Caco-2 (cell line): Measurements from ENCODE around the gene ANKLE1. TPM values are rescaled to one million over a fixed set of nuclear protein-coding genes. Genes with fewer than 3 reads are reported as not detected.

Experiments used
- BruUV-seq: library from RNA; stranded (reverse); fragments of 400-500 nt; replicated peaks from 2 replicates; lab custom pipeline; 2021; lab: Mats Ljungman, UMichigan
- CTCF ChIA-PET: fragments of 300-600 bp; sonication (Branson Sonifier 250); formaldehyde crosslinking; loops from one replicate; lab custom pipeline; 2022; ENCODE audit warnings: antibody characterized with exemption; lab: Charles Lee
- POLR2A ChIA-PET: fragments of 300-600 bp; sonication (Branson Sonifier 250); formaldehyde crosslinking; loops from one replicate; lab custom pipeline; 2022; ENCODE audit warnings: antibody characterized with exemption; lab: Charles Lee
- DNase-seq, 2 experiments: peaks; one replicate each; pipeline versions ENCODE4 v3.0.0 to v3.0.0-alpha.2; 2020 to 2022
- H3K27me3 ChIP-seq: replicated peaks from 2 replicates; pipeline ENCODE4 v1.6.0; 2011; ENCODE audit warnings: low read length; ENCODE audit not compliant: control insufficient read depth, insufficient read depth
- H3K36me3 ChIP-seq: 2 replicates; pipeline ENCODE4 v1.5.1; 2011; ENCODE audit warnings: low read length; ENCODE audit not compliant: control insufficient read depth, insufficient read depth
- H3K4me1 ChIP-seq: fragments of 250-450 bp; sonication (Bioruptor Pico); 2 replicates; pipeline ENCODE4 v1.5.1; 2020; ENCODE audit warnings: mild to moderate bottlenecking
- H3K4me3 ChIP-seq: 2 replicates; pipeline ENCODE4 v1.5.1; 2011; ENCODE audit warnings: low read depth, mild to moderate bottlenecking, control low read depth, low read length
- H3K9me3 ChIP-seq: fragments of 250-450 bp; sonication (Bioruptor Pico); 2 replicates; pipeline ENCODE4 v1.5.1; 2020; ENCODE audit warnings: mild to moderate bottlenecking, moderate library complexity
- H3K27ac Mint-ChIP-seq: one replicate; pipeline ENCODE4 v1.8.0; 2022; ENCODE audit warnings: mixed read lengths; ENCODE audit not compliant: unreplicated experiment
- H3K27me3 Mint-ChIP-seq: one replicate; pipeline ENCODE4 v1.8.0; 2022; ENCODE audit warnings: mixed read lengths; ENCODE audit not compliant: insufficient read depth, unreplicated experiment
- H3K36me3 Mint-ChIP-seq: one replicate; pipeline ENCODE4 v1.8.0; 2022; ENCODE audit warnings: mild to moderate bottlenecking, mixed read lengths; ENCODE audit not compliant: insufficient read depth, unreplicated experiment
- H3K4me1 Mint-ChIP-seq: one replicate; pipeline ENCODE4 v1.8.0; 2022; ENCODE audit warnings: low read depth, mixed read lengths; ENCODE audit not compliant: unreplicated experiment
- H3K4me3 Mint-ChIP-seq: one replicate; pipeline ENCODE4 v1.8.0; 2022; ENCODE audit warnings: mild to moderate bottlenecking, moderate library complexity, mixed read lengths; ENCODE audit not compliant: unreplicated experiment
- H3K9me3 Mint-ChIP-seq: one replicate; pipeline ENCODE4 v1.8.0; 2022; ENCODE audit warnings: mixed read lengths; ENCODE audit not compliant: unreplicated experiment
- CTCF ChIP-seq, 2 experiments: fragments of 200-600 bp in 1 of 2; IDR thresholded peaks; 1 replicate in 1 of 2; 2 replicates in 1 of 2; pipeline versions ENCODE4 v1.5.1 to v1.8.0; 2011 to 2022; ENCODE audit warnings: antibody characterized with exemption in 1 of 2, control low read depth in 1 of 2, inconsistent platforms in 1 of 2, low read depth in 1 of 2, low read length in 1 of 2, mild to moderate bottlenecking in 1 of 2, moderate library complexity in 1 of 2; ENCODE audit not compliant: insufficient read depth in 1 of 2, severe bottlenecking in 1 of 2, unreplicated experiment in 1 of 2
- intact Hi-C: fragments of 100-400 bp; cut with micrococcal nuclease; formaldehyde crosslinking; loops from one replicate; pipeline ENCODE4 v1.10.0; 2022; ENCODE audit not compliant: unreplicated experiment
- total RNA-seq: library from RNA; stranded (reverse); gene quantifications from 2 replicates; pipeline ENCODE4 v1.2.3, GENCODE V29; 2022

Gene ANKLE1
- total RNA-seq, 1 experiment from 2014 or later: 14.3 TPM

- no peaks in the 10 kb centered on the region for H3K9me3 Mint-ChIP-seq
- no peak for TF ChIP-seq CTCF (IDR thresholded peaks at IDR 0.05; ENCODE audit: insufficient read depth in 1 of 2, low read depth in 1 of 2, low read length in 1 of 2, severe bottlenecking in 1 of 2, unreplicated experiment in 1 of 2)
- intact Hi-C loops: loop anchor here (5.0 kb wide), 1 partner anchor 223 kb away; the partner anchor contains the start of gene COLGALT1
- peak; percentile 99 for DNase-seq
- no peaks in the 10 kb centered on the region for H3K4me1 Mint-ChIP-seq
- H3K36me3 Mint-ChIP-seq: peaks cover 49% of the 10 kb centered on the region
- peak within 1 kb of the TSS; percentile 72 for H3K27ac Mint-ChIP-seq
- BruUV-seq: no TSS peak
- Histone ChIP-seq H3K27me3 (no peaks in the 10 kb centered on the region), H3K4me3 (peak within 1 kb of the TSS; percentile 74), H3K4me1 (peaks cover 11% of the 10 kb centered on the region; the same call in 1 of the 2 replicates), H3K9me3 (no peaks in the 10 kb centered on the region), H3K36me3 (peaks cover 1% of the 10 kb centered on the region; the same call in 1 of the 2 replicates)
- POLR2A ChIA-PET: interaction anchor here (2.9 kb wide), 1 partner anchor 26 kb away, joined by 8 read pairs; the partner anchor contains the start of gene DDA1
- H3K4me3 Mint-ChIP-seq: peak within 1 kb of the TSS; percentile 91
- no peaks in the 10 kb centered on the region for H3K27me3 Mint-ChIP-seq
- CTCF ChIA-PET: interaction anchor here (1.1 kb wide), 1 partner anchor 26 kb away, joined by 3 read pairs; no protein-coding TSS in a partner anchor
These were observed 53.0 kb downstream of the ANKLE1 start, which contains the start of gene ANO8 for GRCh38 chr19:17334414-17335409. Gene ANO8, minus strand, starts transcription at chr19:17334855. Its CDS starts 185 bp downstream, at chr19:17334670.

- Histone ChIP-seq H3K9me3 (no peaks in the 10 kb centered on the region), H3K4me1 (0 out of 2 replicates have a peak, but pooled peaks cover 9% of the 10 kb centered on the region), H3K4me3 (no peak overlapping the region; the same call in 1 of the 2 replicates), H3K36me3 (peaks cover 1% of the 10 kb centered on the region; the same call in 1 of the 2 replicates), H3K27me3 (no peaks in the 10 kb centered on the region)
- POLR2A ChIA-PET: interaction anchor here (2.9 kb wide), 1 partner anchor 26 kb away, joined by 8 read pairs; the partner anchor contains the start of gene DDA1
- intact Hi-C loops: loop anchor here (5.0 kb wide), 1 partner anchor 222 kb away; the partner anchor contains the start of gene COLGALT1
- Mint-ChIP-seq H3K9me3 (no peaks in the 10 kb centered on the region), H3K4me3 (no peak overlapping the region), H3K27ac (no peak overlapping the region), H3K4me1 (no peaks in the 10 kb centered on the region), H3K36me3 (peaks cover 47% of the 10 kb centered on the region), H3K27me3 (no peaks in the 10 kb centered on the region)
- TF ChIP-seq CTCF (IDR thresholded peaks at IDR 0.05; ENCODE audit: insufficient read depth in 1 of 2, low read depth in 1 of 2, low read length in 1 of 2, severe bottlenecking in 1 of 2, unreplicated experiment in 1 of 2): no peak
- CTCF ChIA-PET: interaction anchor here (1.0 to 1.1 kb wide), 2 partner anchors 27 kb away, joined by 3 read pairs; partner anchors contain the start of gene DDA1
- no TSS peak for BruUV-seq
- DNase-seq: no peak
These were observed 53.9 kb downstream of the ANKLE1 start for GRCh38 chr19:17335575-17335974.

Other genes with a start within 250 kb of the ANKLE1 start
- 24.4 and 30.6 TPM in 2 replicates for gene HAUS8, start 206.4 kb upstream of the ANKLE1 start, total RNA-seq
- 47.6 and 52.8 TPM in 2 replicates for gene MYO9B, start 206.1 kb upstream of the ANKLE1 start, total RNA-seq
- gene USE1, start 66.5 kb upstream of the ANKLE1 start, total RNA-seq: 20.2 and 20.7 TPM in 2 replicates
- 14.9 and 20.3 TPM in 2 replicates for gene OCEL1, start 55.7 kb upstream of the ANKLE1 start, total RNA-seq
- 94.4 and 96.5 TPM in 2 replicates for gene NR2F6, start 36.0 kb upstream of the ANKLE1 start, total RNA-seq
- gene USHBP1, start 17.2 kb upstream of the ANKLE1 start, total RNA-seq: not detected in 2 replicates
- gene BABAM1, start 14.5 kb upstream of the ANKLE1 start, total RNA-seq: 91.7 and 98.8 TPM in 2 replicates
- 9.4 and 11.3 TPM in 2 replicates for gene ABHD8, start 21.5 kb downstream of the ANKLE1 start, total RNA-seq
- 78.9 and 88.5 TPM in 2 replicates for gene MRPL34, start 24.0 kb downstream of the ANKLE1 start, total RNA-seq
- 43.8 and 55.6 TPM in 2 replicates for gene DDA1, start 27.7 kb downstream of the ANKLE1 start, total RNA-seq
- 11.5 TPM in 2 replicates for gene ANO8, start 53.0 kb downstream of the ANKLE1 start, total RNA-seq
- gene GTPBP3, start 55.7 kb downstream of the ANKLE1 start, total RNA-seq: 50.1 and 50.7 TPM in 2 replicates
- gene PLVAP, start 95.4 kb downstream of the ANKLE1 start, total RNA-seq: not detected in 2 replicates
- 1.0 and 1.3 TPM in 2 replicates for gene CCDC194, start 112.3 kb downstream of the ANKLE1 start, total RNA-seq
- gene BST2, start 123.7 kb downstream of the ANKLE1 start, total RNA-seq: 94.3 and 98.4 TPM in 2 replicates
- 36.7 and 37.6 TPM in 2 replicates for gene MVB12A, start 138.1 kb downstream of the ANKLE1 start, total RNA-seq
- gene TMEM221, start 166.8 kb downstream of the ANKLE1 start, total RNA-seq: 0.37 TPM in 1 of 2 replicates, not detected in the other
- not detected in 2 replicates for gene NXNL1, start 179.0 kb downstream of the ANKLE1 start, total RNA-seq
- gene SLC27A1, start 188.6 kb downstream of the ANKLE1 start, total RNA-seq: 3.7 and 3.9 TPM in 2 replicates
- gene PGLS, start 229.7 kb downstream of the ANKLE1 start, total RNA-seq: 69.2 and 69.7 TPM in 2 replicates